Mesothelial cell of epicardium (in vitro differentiated cells): ENCODE measurements around the gene ZNF530. TPM values are rescaled to one million over a fixed set of nuclear protein-coding genes. Genes with fewer than 3 reads are reported as not detected.

Experiments used
- DNase-seq, 2 experiments: peaks; one replicate each; pipeline ENCODE4 v3.0.0; 2021; ENCODE audit warnings: low spot score in 2 of 2; ENCODE audit not compliant: unreplicated experiment in 2 of 2
- H3K27ac Mint-ChIP-seq: 2 replicates; pipeline ENCODE4 v1.8.0; 2021; ENCODE audit warnings: mixed read lengths
- H3K27me3 Mint-ChIP-seq: 2 replicates; pipeline ENCODE4 v1.8.0; 2021; ENCODE audit warnings: low read depth, mixed read lengths
- H3K36me3 Mint-ChIP-seq: 2 replicates; pipeline ENCODE4 v1.8.0; 2021; ENCODE audit warnings: mixed read lengths
- H3K4me1 Mint-ChIP-seq: 2 replicates; pipeline ENCODE4 v1.8.0; 2021; ENCODE audit warnings: mixed read lengths
- H3K4me3 Mint-ChIP-seq: 2 replicates; pipeline ENCODE4 v1.8.0; 2021; ENCODE audit warnings: mild to moderate bottlenecking, moderate library complexity, mixed read lengths
- H3K9me3 Mint-ChIP-seq: 2 replicates; pipeline ENCODE4 v1.8.0; 2021; ENCODE audit warnings: mixed read lengths
- CTCF ChIP-seq: fragments of 200-600 bp; sonication (generic); IDR thresholded peaks from one replicate; pipeline ENCODE4 v1.5.0; 2021; ENCODE audit warnings: antibody characterized with exemption; ENCODE audit not compliant: unreplicated experiment
- total RNA-seq: library from RNA; stranded (reverse); gene quantifications from 3 replicates; pipeline ENCODE4 v1.2.1, GENCODE V29; 2021

ZNF530 gene
- total RNA-seq, 1 donor from 2014 or later: 6.1 TPM

DNA sequence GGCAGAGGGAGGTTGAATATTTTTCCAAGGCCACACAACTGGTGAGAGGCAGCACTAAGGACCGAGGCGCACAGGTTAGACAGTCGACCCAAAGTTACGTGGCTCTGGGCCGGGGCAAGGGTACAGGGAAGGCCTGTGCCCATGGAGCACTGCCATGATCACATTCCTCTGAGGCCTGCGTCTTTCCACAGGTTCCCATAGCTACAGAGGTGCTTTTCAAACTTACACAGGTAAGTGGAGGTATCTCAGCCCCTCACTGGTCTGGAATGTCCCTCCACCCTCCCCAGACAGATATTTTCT, 34.1 kb downstream of the ZNF530 start:
- Mint-ChIP-seq H3K9me3 (peaks cover 42% of the 10 kb centered on the region), H3K4me1 (peaks cover 17% of the 10 kb centered on the region), H3K27me3 (no peaks in the 10 kb centered on the region), H3K27ac (peak overlapping the region; percentile 49), H3K36me3 (peaks cover 58% of the 10 kb centered on the region), H3K4me3 (peak overlapping the region; percentile 93)
- DNase-seq: no peak
- no peak for TF ChIP-seq CTCF

DNA sequence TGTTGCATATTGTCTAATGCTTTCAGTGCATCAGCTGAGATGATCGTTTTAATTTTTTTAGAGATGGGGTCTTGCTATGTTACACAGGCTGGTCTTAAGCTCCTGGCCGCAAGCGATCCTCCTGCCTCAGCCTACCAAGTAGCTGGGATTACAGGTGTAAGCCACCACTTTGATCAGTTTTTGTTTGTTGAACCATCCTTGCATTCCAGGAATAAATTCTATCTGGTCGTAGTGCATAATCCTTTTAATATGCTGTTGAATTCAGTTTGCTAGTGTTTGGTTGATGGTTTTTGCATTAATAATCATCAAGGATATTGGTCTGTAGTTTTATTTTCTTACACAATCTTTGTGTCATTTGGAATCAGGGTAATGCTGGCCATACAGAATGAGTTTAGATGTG, 37.7 kb downstream of the ZNF530 start:
- TF ChIP-seq CTCF: no peak
- Mint-ChIP-seq H3K27ac (no peak overlapping the region), H3K4me1 (peaks cover 17% of the 10 kb centered on the region), H3K27me3 (no peaks in the 10 kb centered on the region), H3K9me3 (peaks cover 66% of the 10 kb centered on the region), H3K4me3 (no peak overlapping the region), H3K36me3 (peaks cover 74% of the 10 kb centered on the region)
- no peak for DNase-seq

- no peak overlapping the region for H3K27ac Mint-ChIP-seq
- no peak for DNase-seq
- H3K27me3 Mint-ChIP-seq: no peaks in the 10 kb centered on the region
- no peak for TF ChIP-seq CTCF
- no peak overlapping the region for H3K4me3 Mint-ChIP-seq
- no peaks in the 10 kb centered on the region for H3K4me1 Mint-ChIP-seq
- H3K36me3 Mint-ChIP-seq: peaks cover 73% of the 10 kb centered on the region
- H3K9me3 Mint-ChIP-seq: peaks cover 72% of the 10 kb centered on the region
Measured at GRCh38 chr19:57641715-57642234, 42.1 kb downstream of the ZNF530 start.

DNA sequence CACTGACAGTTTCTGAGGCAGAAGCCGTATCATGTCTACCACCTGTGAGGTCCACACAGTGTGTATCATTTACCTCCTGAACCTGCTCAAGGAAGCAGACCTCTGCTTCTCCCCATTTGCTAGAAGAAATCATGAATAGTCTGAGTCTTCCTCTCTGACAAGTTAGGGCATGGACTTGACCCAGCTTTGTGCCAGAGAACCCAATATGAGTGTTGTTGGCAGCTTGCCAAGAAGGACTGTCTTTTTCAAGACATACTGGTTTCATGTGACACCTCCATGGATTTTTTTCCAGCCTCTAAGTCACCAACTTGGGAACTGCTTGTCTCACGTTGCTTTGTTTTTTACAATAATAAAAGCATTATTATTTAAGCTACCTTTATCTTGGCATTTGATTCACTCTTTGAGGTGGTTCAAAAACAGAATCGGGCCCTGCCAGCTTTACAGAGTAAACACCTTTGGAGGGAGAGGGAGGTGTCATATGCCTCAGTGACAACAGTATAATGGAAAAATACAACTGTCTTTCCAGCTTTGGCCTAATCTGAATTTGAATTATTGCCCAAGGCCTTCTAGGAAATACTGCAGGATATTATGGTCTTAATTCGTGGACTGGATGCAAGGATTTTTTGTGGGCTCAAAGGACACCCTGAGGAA, 42.8 kb downstream of the ZNF530 start:
- H3K4me3 Mint-ChIP-seq: no peak overlapping the region
- no peaks in the 10 kb centered on the region for H3K27me3 Mint-ChIP-seq
- no peaks in the 10 kb centered on the region for H3K4me1 Mint-ChIP-seq
- H3K36me3 Mint-ChIP-seq: peaks cover 66% of the 10 kb centered on the region
- no peak for DNase-seq
- no peak overlapping the region for H3K27ac Mint-ChIP-seq
- H3K9me3 Mint-ChIP-seq: peaks cover 70% of the 10 kb centered on the region
- no peak for TF ChIP-seq CTCF

DNA sequence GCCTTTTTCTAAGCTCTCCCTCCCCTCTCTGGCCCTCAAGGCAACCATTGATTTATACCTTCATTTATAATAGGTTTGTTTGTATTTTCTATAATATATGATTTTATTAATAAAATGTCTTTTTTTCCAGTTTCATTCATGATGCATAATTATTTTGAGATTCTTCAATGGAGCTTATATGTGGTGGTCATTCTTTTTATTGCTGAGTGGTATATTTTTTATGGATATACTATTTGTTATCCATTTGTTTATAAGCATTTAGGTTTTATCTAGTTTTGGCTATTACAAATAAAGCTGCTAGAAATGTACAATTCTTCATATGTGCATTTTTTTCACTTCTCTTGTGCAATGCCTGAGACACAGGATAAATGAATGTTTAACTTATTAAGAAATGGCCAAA, 44.0 kb downstream of the ZNF530 start:
- peaks cover 57% of the 10 kb centered on the region for H3K36me3 Mint-ChIP-seq
- H3K4me1 Mint-ChIP-seq: no peaks in the 10 kb centered on the region
- no peak overlapping the region for H3K27ac Mint-ChIP-seq
- no peaks in the 10 kb centered on the region for H3K27me3 Mint-ChIP-seq
- peaks cover 63% of the 10 kb centered on the region for H3K9me3 Mint-ChIP-seq
- H3K4me3 Mint-ChIP-seq: no peak overlapping the region
- TF ChIP-seq CTCF: no peak
- DNase-seq: no peak
